H1 (cell line): ENCODE measurements around the gene KCNA4. TPM values are rescaled to one million over a fixed set of nuclear protein-coding genes. Genes with fewer than 3 reads are reported as not detected.

ENCODE experiments used
- CTCF ChIA-PET: fragments of 300-600 bp; sonication (Branson Sonifier 250); formaldehyde crosslinking; loops from one replicate; lab custom pipeline; 2021; ENCODE audit not compliant: partially characterized antibody; lab: Charles Lee
- POLR2A ChIA-PET: fragments of 300-600 bp; sonication (Branson Sonifier 250); formaldehyde crosslinking; loops from one replicate; lab custom pipeline; 2021; ENCODE audit warnings: inconsistent platforms; ENCODE audit not compliant: partially characterized antibody; lab: Charles Lee
- DNase-seq, 2 experiments: peaks; one replicate each; pipeline versions ENCODE4 v3.0.0 to v3.0.0-alpha.2; 2010 to 2022; ENCODE audit warnings: low spot score in 2 of 2, low read depth in 1 of 2, mixed read lengths in 1 of 2
- FAIRE-seq: peaks from 2 replicates; lab custom pipeline; 2011; peaks lifted over from hg19 to GRCh38; lab: Jason Lieb, UNC
- H2AFZ ChIP-seq: 2 replicates; pipeline ENCODE4 v1.8.1; 2012; ENCODE audit warnings: low read length, inconsistent platforms
- H2AK5ac ChIP-seq: 2 replicates; pipeline ENCODE4 v1.6.1; 2013; ENCODE audit warnings: low read depth, low read length
- H2BK120ac ChIP-seq: replicated peaks from 2 replicates; pipeline ENCODE3; 2013; ENCODE audit warnings: low read depth, low read length, inconsistent platforms
- H2BK12ac ChIP-seq: 2 replicates; pipeline ENCODE4 v1.6.1; 2013; ENCODE audit warnings: low read depth, low read length
- H2BK15ac ChIP-seq: 2 replicates; pipeline ENCODE4 v1.6.1; 2013; ENCODE audit warnings: low read length
- H2BK20ac ChIP-seq: 2 replicates; pipeline ENCODE4 v1.6.1; 2013; ENCODE audit warnings: low read length
- H2BK5ac ChIP-seq: 2 replicates; pipeline ENCODE4 v1.6.1; 2013; ENCODE audit warnings: low read depth, low read length
- H3K14ac ChIP-seq: 2 replicates; pipeline ENCODE4 v1.6.1; 2013; ENCODE audit warnings: inconsistent platforms; ENCODE audit not compliant: insufficient read length
- H3K18ac ChIP-seq: 2 replicates; pipeline ENCODE4 v1.6.1; 2013; ENCODE audit warnings: low read length; ENCODE audit errors: extremely low read depth
- H3K23ac ChIP-seq: 2 replicates; pipeline ENCODE4 v1.6.1; 2013; ENCODE audit warnings: inconsistent platforms; ENCODE audit not compliant: insufficient read length
- H3K23me2 ChIP-seq: 2 replicates; pipeline ENCODE4 v1.6.1; 2013; ENCODE audit warnings: low read depth, low read length
- H3K27ac ChIP-seq: 2 replicates; pipeline ENCODE4 v1.6.1; 2011; ENCODE audit warnings: low read depth, low read length, inconsistent platforms
- H3K27me3 ChIP-seq, 4 experiments: replicated peaks in 1 of 4; 1 replicate in 1 of 4; 2 replicates in 3 of 4; pipeline versions ENCODE4 v1.6.1 to v1.8.1; 2011 to 2013; ENCODE audit warnings: low read length in 3 of 4, mild to moderate bottlenecking in 3 of 4, inconsistent platforms in 2 of 4, mixed read lengths in 2 of 4, moderate library complexity in 1 of 4; ENCODE audit not compliant: control insufficient read depth in 3 of 4, insufficient read depth in 3 of 4; ENCODE audit errors: extremely low read depth in 1 of 4
- H3K36me3 ChIP-seq, 4 experiments: 2 replicates each; pipeline versions ENCODE4 v1.6.1 to v1.8.1; 2011 to 2013; ENCODE audit warnings: mild to moderate bottlenecking in 4 of 4, low read length in 3 of 4, moderate library complexity in 2 of 4, control low read depth in 1 of 4, inconsistent platforms in 1 of 4; ENCODE audit not compliant: insufficient read depth in 4 of 4, control insufficient read depth in 2 of 4
- H3K4ac ChIP-seq: replicated peaks from 2 replicates; pipeline ENCODE3; 2013; ENCODE audit warnings: low read length, low read depth, mixed read lengths, inconsistent platforms; ENCODE audit not compliant: insufficient read length
- H3K4me1 ChIP-seq, 4 experiments: replicated peaks in 1 of 4; 1 replicate in 1 of 4; 2 replicates in 3 of 4; pipeline versions ENCODE4 v1.6.1 to v1.8.1; 2011 to 2013; ENCODE audit warnings: low read length in 3 of 4, inconsistent platforms in 2 of 4, mixed read lengths in 1 of 4; ENCODE audit not compliant: insufficient read depth in 4 of 4, control insufficient read depth in 3 of 4
- H3K4me2 ChIP-seq, 2 experiments: 2 replicates each; pipeline versions ENCODE4 v1.6.1 to v1.8.1; 2011 to 2013; ENCODE audit warnings: low read depth in 2 of 2, low read length in 2 of 2, control low read depth in 1 of 2, inconsistent platforms in 1 of 2, mild to moderate bottlenecking in 1 of 2; ENCODE audit not compliant: insufficient read depth in 1 of 2
- H3K4me3 ChIP-seq, 4 experiments: fragments of 200-600, 300-600 bp in 1 of 4; sonication (generic), shearing (Covaris generic), sonication (Bioruptor Twin) in 1 of 4; 2 replicates each; pipeline versions ENCODE4 v1.5.1 to v1.8.1; 2011 to 2016; ENCODE audit warnings: low read length in 4 of 4, low read depth in 3 of 4, control low read depth in 2 of 4, inconsistent platforms in 2 of 4, mild to moderate bottlenecking in 2 of 4, mixed read lengths in 1 of 4, moderate library complexity in 1 of 4; ENCODE audit not compliant: insufficient read depth in 2 of 4; ENCODE audit errors: extremely low read depth in 1 of 4
- H3K56ac ChIP-seq: replicated peaks from 2 replicates; pipeline ENCODE3; 2013; ENCODE audit warnings: low read depth, mild to moderate bottlenecking, mixed read lengths, low read length, inconsistent platforms; ENCODE audit not compliant: insufficient read length
- H3K79me1 ChIP-seq: 2 replicates; pipeline ENCODE4 v1.6.1; 2013; ENCODE audit warnings: low read depth, low read length, control low read depth
- H3K79me2 ChIP-seq, 2 experiments: 2 replicates each; pipeline versions ENCODE4 v1.6.1 to v1.8.1; 2012 to 2013; ENCODE audit warnings: low read length in 2 of 2, mild to moderate bottlenecking in 2 of 2, inconsistent platforms in 1 of 2; ENCODE audit not compliant: insufficient read depth in 2 of 2, control insufficient read depth in 1 of 2
- H3K9ac ChIP-seq, 4 experiments: replicated peaks in 1 of 4; 1 replicate in 1 of 4; 2 replicates in 3 of 4; pipeline versions ENCODE4 v1.6.1 to v1.8.1; 2011 to 2013; ENCODE audit warnings: low read depth in 3 of 4, low read length in 3 of 4, control low read depth in 2 of 4, mild to moderate bottlenecking in 2 of 4, moderate library complexity in 2 of 4, inconsistent platforms in 1 of 4; ENCODE audit errors: extremely low read depth in 1 of 4
- H3K9me3 ChIP-seq, 2 experiments: 2 replicates each; pipeline versions ENCODE4 v1.6.1 to v1.8.1; 2012 to 2013; ENCODE audit warnings: mild to moderate bottlenecking in 2 of 2, moderate library complexity in 2 of 2, control low read depth in 1 of 2, inconsistent platforms in 1 of 2, low read depth in 1 of 2, low read length in 1 of 2, mixed read lengths in 1 of 2; ENCODE audit not compliant: insufficient read depth in 2 of 2
- H4K20me1 ChIP-seq, 2 experiments: replicated peaks in 1 of 2; 2 replicates each; pipeline versions ENCODE3 to v1.8.1; 2011 to 2013; ENCODE audit warnings: inconsistent platforms in 2 of 2, low read length in 2 of 2, mild to moderate bottlenecking in 1 of 2; ENCODE audit not compliant: insufficient read depth in 2 of 2, control insufficient read depth in 1 of 2
- H4K5ac ChIP-seq: 2 replicates; pipeline ENCODE4 v1.6.1; 2013; ENCODE audit warnings: low read length, low read depth, mixed read lengths, inconsistent platforms; ENCODE audit not compliant: insufficient read length
- H4K8ac ChIP-seq: 2 replicates; pipeline ENCODE4 v1.8.0; 2013; ENCODE audit warnings: mild to moderate bottlenecking, moderate library complexity, low read length, inconsistent platforms; ENCODE audit not compliant: insufficient read depth; ENCODE audit errors: extremely low read depth
- H4K91ac ChIP-seq: replicated peaks from 2 replicates; pipeline ENCODE3; 2013; ENCODE audit warnings: low read length, mixed read lengths, inconsistent platforms; ENCODE audit not compliant: insufficient read length
- CEBPB ChIP-seq: IDR thresholded peaks from 2 replicates; pipeline ENCODE4 v1.6.1; 2012; ENCODE audit warnings: low read depth, low read length
- CHD2 ChIP-seq: IDR thresholded peaks from 2 replicates; pipeline ENCODE4 v1.6.1; 2012; ENCODE audit warnings: low read length, improper control_type of control experiment
- CREB1 ChIP-seq: IDR thresholded peaks from 2 replicates; pipeline ENCODE4 v1.6.1; 2012; ENCODE audit warnings: inconsistent platforms
- GTF2F1 ChIP-seq: IDR thresholded peaks from 2 replicates; pipeline ENCODE4 v1.6.1; 2012; ENCODE audit warnings: low read depth, low read length, improper control_type of control experiment, borderline replicate concordance
- KDM4A ChIP-seq: IDR thresholded peaks from one replicate; pipeline ENCODE4 v1.7.1; 2012; ENCODE audit warnings: low read depth, mild to moderate bottlenecking, moderate library complexity, low read length, inconsistent platforms; ENCODE audit not compliant: severe bottlenecking
- NRF1 ChIP-seq: IDR thresholded peaks from 2 replicates; pipeline ENCODE4 v1.6.1; 2011; ENCODE audit warnings: mild to moderate bottlenecking, low read depth, low read length, improper control_type of control experiment
- WGBS, 2 experiments: shearing (Covaris generic) in 1 of 2; methylation state at CpG; one replicate each; pipeline versions ENCODE4 v1.1.6 to v1.1.7; 2013 to 2015; ENCODE audit warnings: low lambda C conversion rate in 2 of 2, mixed read lengths in 2 of 2, inconsistent platforms in 1 of 2, low coverage in 1 of 2, missing lambda C conversion rate in 1 of 2; ENCODE audit not compliant: insufficient replicate concordance in 2 of 2, insufficient coverage in 1 of 2, insufficient read length in 1 of 2; ENCODE audit errors: extremely low coverage in 1 of 2, missing lambda C conversion rate in 1 of 2; 5-methylcytosine and 5-hydroxymethylcytosine counted together
- long read RNA-seq, 2 experiments: library from RNA in 1 of 2; library from capped mRNA in 1 of 2; stranded (forward); transcript quantifications; one replicate each; pipeline ENCODE4 v2.0.0, GENCODE V29; 2021; ENCODE audit warnings: inconsistent platforms in 1 of 2
- polyA minus RNA-seq, 3 experiments: library from RNA; depleted of rRNA, polyadenylated mRNA; stranded (reverse); fragments of >200 nt; gene quantifications; 1 replicate in 2 of 3; 2 replicates in 1 of 3; pipeline ENCODE4 v1.2.3, GENCODE V29; 2011
- polyA plus RNA-seq, 7 experiments: library from polyadenylated mRNA; depleted of rRNA in 3 of 7; stranded (reverse) in 5 of 7; unstranded in 2 of 7; fragments of >200 nt in 5 of 7; fragments of 200-250 nt in 2 of 7; gene quantifications; 1 replicate in 5 of 7; 2 replicates in 1 of 7; 4 replicates in 1 of 7; pipeline versions ENCODE4 v1.2.1 to v1.2.3, GENCODE V29; 2011 to 2013; ENCODE audit warnings: missing spikeins in 2 of 7, mixed read lengths in 2 of 7
- total RNA-seq: library from RNA; stranded (reverse); fragmentation: NEBNext Ultra II Directional; extraction: Animal tissue kit (Norgen Biotek cat#: 25700); gene quantifications from 2 replicates; pipeline ENCODE4 v1.2.1, GENCODE V29; 2021
- TF ChIP-seq, protein P1 (sequence below): IDR thresholded peaks from 2 replicates; pipeline ENCODE4 v1.6.1; 2011; ENCODE audit warnings: low read depth, mild to moderate bottlenecking, low read length; ENCODE audit not compliant: insufficient read depth

Gene KCNA4
- total RNA-seq (not detected in 2 replicates), polyA plus RNA-seq (2011; rRNA removed) (not detected in 2 replicates), polyA minus RNA-seq (2011; rRNA and poly(A)+ RNA removed) (0.07 TPM in 1 of 2 replicates, not detected in the other)
- polyA plus RNA-seq (2011; cell fraction: cytosol; rRNA removed): not detected
- not detected for polyA plus RNA-seq (2011; cell fraction: nucleus; rRNA removed)
- polyA plus RNA-seq (2012, experiment 1 of 2): not detected in 4 replicates
- not detected for polyA plus RNA-seq (2012, experiment 2 of 2)
- not detected for polyA plus RNA-seq (2013, experiment 1 of 2)
- 0.02 TPM for polyA plus RNA-seq (2013, experiment 2 of 2)
- not detected for polyA minus RNA-seq (2011; cell fraction: cytosol; rRNA and poly(A)+ RNA removed)
- not detected for polyA minus RNA-seq (2011; cell fraction: nucleus; rRNA and poly(A)+ RNA removed)
- long read RNA-seq, experiment 1: 0 reads
- long read RNA-seq, experiment 2: 0 reads

DNA sequence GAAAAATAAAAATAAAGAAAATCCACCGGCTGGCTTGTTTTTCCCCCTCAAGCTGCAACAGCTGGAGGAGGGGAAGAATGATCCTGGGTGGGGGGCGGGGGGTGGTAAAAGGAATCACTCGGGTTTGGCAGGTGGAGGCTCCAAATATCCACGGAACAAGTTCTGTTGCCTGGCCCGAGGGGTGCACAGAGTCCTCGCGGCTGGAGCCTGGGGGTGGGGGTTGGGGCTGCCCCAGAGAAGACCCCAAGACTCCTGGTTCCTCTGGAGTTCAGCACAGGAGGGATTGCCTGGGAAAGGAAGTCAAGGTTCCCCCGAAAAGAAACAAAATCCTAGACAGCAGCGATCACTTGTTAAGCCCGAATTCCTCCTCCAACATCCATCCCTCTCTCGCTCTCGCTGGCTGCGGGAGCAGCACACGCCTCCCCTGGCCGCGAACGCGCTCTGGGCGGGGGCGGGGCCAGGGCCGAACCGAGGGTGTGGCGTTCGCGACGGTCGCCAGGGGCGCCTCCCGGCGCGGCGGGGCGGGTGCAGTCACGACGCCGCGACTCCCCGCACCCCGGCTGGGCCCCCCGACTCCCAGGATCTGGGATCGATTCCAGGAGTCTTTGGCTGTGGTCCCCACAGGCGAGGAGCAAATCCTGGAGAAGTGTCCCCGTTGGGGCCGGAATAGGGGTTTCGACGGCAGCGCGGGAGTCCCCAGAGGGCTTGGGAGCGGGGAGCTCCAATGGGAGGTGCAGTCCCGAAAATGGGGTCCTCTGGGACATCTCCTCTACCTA is at the start of gene KCNA4:
Gene KCNA4 (minus strand): TSS at position 443 of the 776 bp plus-strand sequence. CDS start 4,352 bp downstream, outside the sequence.
- WGBS, 2 experiments: 3% methylated on average over 42 of the region's 50 CpGs; no CpG with 5 or more reads in 1 of the 2 experiments
- DNase-seq: peak in 1 of 2 experiments; percentile 79
- TF ChIP-seq CHD2: peak; percentile 66
- TF ChIP-seq, protein P1, sequence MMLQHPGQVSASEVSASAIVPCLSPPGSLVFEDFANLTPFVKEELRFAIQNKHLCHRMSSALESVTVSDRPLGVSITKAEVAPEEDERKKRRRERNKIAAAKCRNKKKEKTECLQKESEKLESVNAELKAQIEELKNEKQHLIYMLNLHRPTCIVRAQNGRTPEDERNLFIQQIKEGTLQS: no peak
- TF ChIP-seq NRF1: no peak
- peak; percentile 80 for TF ChIP-seq KDM4A
- TF ChIP-seq CREB1: no peak
- TF ChIP-seq GTF2F1: no peak
- TF ChIP-seq CEBPB: no peak

More for the DNA sequence above, at the start of gene KCNA4:
- peak within 1 kb of the TSS; percentile 40 to 69 (median 50) for H3K4me3 ChIP-seq
- FAIRE-seq: no peak
- no peak within 1 kb of the TSS for H3K27ac ChIP-seq
- H3K14ac ChIP-seq: no peak within 1 kb of the TSS
- no peaks in the 10 kb centered on the region; a peak in 1 of 8 replicates for H3K36me3 ChIP-seq
- H2BK120ac ChIP-seq: no peak within 1 kb of the TSS
- H3K4me1 ChIP-seq: peaks cover 1 to 8% (median 5%) of the 10 kb centered on the region in 4 experiments; a peak in 5 of 7 replicates
- H3K9me3 ChIP-seq: no peaks in the 10 kb centered on the region
- no peak within 1 kb of the TSS for H2AK5ac ChIP-seq
- peaks cover 69 to 86% (median 78%) of the 10 kb centered on the region in 4 experiments for H3K27me3 ChIP-seq
- no peak within 1 kb of the TSS for H3K23ac ChIP-seq
- no peak within 1 kb of the TSS for H2BK20ac ChIP-seq
- H4K8ac ChIP-seq: peak within 1 kb of the TSS; percentile 63; the same call in 1 of the 2 replicates
- no peak within 1 kb of the TSS for H2BK5ac ChIP-seq
- peak within 1 kb of the TSS; percentile 65 to 93 for H3K4me2 ChIP-seq
- POLR2A ChIA-PET: no interaction called here
- H4K20me1 ChIP-seq: peaks cover 2 to 8% of the 10 kb centered on the region in 2 experiments
- H3K23me2 ChIP-seq: no peaks in the 10 kb centered on the region; the same call in 1 of the 2 replicates
- no peak within 1 kb of the TSS for H3K4ac ChIP-seq
- no peak within 1 kb of the TSS for H3K9ac ChIP-seq
- H4K5ac ChIP-seq: no peak within 1 kb of the TSS
- H2BK12ac ChIP-seq: no peak within 1 kb of the TSS
- no peak within 1 kb of the TSS for H2AFZ ChIP-seq
- H4K91ac ChIP-seq: no peak within 1 kb of the TSS
- no peaks in the 10 kb centered on the region for H3K79me1 ChIP-seq
- H3K56ac ChIP-seq: no peak within 1 kb of the TSS
- H3K79me2 ChIP-seq: no peaks in the 10 kb centered on the region
- no peak within 1 kb of the TSS for H2BK15ac ChIP-seq
- CTCF ChIA-PET: interaction anchor here (1.3 to 1.9 kb wide), 4 partner anchors 9 to 113 kb away, joined by 4 to 8 read pairs (median 5); no protein-coding TSS in a partner anchor
- H3K18ac ChIP-seq: no peak within 1 kb of the TSS; the same call in 1 of the 2 replicates
